Upper lobe of left lung (tissue), 4 donors: ENCODE data around the gene CAST.

Experiments
- POLR2A ChIP-seq, 4 donors: fragments of 450-650 bp; IDR thresholded peaks; one replicate each; pipeline ENCODE4 v1.5.1; 2016 to 2017; ENCODE audit warnings: antibody characterized with exemption in 4 of 4, mild to moderate bottlenecking in 2 of 4
- POLR2AphosphoS5 ChIP-seq, 2 donors: sonication (generic); formaldehyde crosslinking; IDR thresholded peaks; one replicate each; pipeline ENCODE4 v1.5.1; 2017; ENCODE audit warnings: antibody characterized with exemption in 2 of 2
- TF ChIP-seq, protein P1 (sequence below), 6 experiments: fragments of 450-650 bp in 4 of 6; fragments of 200-600 bp in 2 of 6; sonication (generic) in 2 of 6; IDR thresholded peaks; one replicate each; pipeline ENCODE4 v1.5.1; 2016 to 2019; ENCODE audit warnings: antibody characterized with exemption in 6 of 6

DNA sequence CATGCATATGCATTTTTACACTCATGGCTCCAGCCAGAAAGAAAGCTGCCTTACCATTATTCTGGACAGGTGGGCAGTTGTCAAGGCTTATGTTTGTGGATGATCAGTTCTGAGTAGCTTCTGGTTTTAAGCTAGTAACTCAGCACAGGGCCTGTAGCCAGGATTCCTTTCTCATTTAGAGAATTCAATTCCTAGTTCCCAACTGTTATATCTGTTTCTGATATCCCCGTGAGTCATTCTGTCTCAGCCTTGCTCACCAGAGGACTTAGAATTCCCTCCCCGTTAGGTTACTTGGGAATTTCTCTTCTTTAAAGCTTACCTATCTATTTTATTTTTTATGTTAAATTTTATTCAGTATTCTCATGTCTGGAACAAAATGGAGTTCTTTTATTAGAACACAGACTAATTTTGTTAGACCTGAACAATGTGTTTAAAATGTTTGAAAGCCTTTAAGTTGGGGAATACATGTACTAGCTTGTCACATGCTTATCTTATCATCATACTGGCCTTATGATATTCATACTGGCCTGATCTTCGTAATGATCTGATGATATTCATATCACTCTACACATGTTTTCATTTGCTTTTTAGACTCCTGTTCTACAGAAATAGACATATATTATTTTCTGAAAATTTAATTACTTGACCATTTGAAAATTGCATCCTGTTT, 47.1 kb downstream of the CAST start:
- TF ChIP-seq POLR2A (IDR thresholded peaks at IDR 0.05) (no peak), POLR2AphosphoS5 (IDR thresholded peaks at IDR 0.05) (no peak)
- TF ChIP-seq, protein P1, sequence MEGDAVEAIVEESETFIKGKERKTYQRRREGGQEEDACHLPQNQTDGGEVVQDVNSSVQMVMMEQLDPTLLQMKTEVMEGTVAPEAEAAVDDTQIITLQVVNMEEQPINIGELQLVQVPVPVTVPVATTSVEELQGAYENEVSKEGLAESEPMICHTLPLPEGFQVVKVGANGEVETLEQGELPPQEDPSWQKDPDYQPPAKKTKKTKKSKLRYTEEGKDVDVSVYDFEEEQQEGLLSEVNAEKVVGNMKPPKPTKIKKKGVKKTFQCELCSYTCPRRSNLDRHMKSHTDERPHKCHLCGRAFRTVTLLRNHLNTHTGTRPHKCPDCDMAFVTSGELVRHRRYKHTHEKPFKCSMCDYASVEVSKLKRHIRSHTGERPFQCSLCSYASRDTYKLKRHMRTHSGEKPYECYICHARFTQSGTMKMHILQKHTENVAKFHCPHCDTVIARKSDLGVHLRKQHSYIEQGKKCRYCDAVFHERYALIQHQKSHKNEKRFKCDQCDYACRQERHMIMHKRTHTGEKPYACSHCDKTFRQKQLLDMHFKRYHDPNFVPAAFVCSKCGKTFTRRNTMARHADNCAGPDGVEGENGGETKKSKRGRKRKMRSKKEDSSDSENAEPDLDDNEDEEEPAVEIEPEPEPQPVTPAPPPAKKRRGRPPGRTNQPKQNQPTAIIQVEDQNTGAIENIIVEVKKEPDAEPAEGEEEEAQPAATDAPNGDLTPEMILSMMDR (IDR thresholded peaks at IDR 0.05) = no peak
